Measurements from ENCODE around the gene ADCY6.

Gene ADCY6

GRCh38 chr12:48795550-48796455, 6.9 kb upstream of the ADCY6 start:
- H3K4me3 ChIP-seq (replicated peaks in 1 of 2; ENCODE audit: low read depth in 2 of 2, low read length in 2 of 2) = no peak overlapping the region
- peak; percentile 93 for TF ChIP-seq CTCF (IDR thresholded peaks at IDR 0.05; ENCODE audit: low read depth, low read length)
- peak; percentile 84 to 87 for DNase-seq (ENCODE audit: low read depth in 2 of 2)

- no peak overlapping the region for H3K4me3 ChIP-seq (replicated peaks in 1 of 2; ENCODE audit: low read depth in 2 of 2, low read length in 2 of 2)
- TF ChIP-seq CTCF (IDR thresholded peaks at IDR 0.05; ENCODE audit: low read depth, low read length) = no peak
- no peak for DNase-seq (ENCODE audit: low read depth in 2 of 2)
Observed at GRCh38 chr12:48794870-48795269, 6.0 kb upstream of the ADCY6 start.

GRCh38 chr12:48793696-48794095, 4.8 kb upstream of the ADCY6 start:
- TF ChIP-seq CTCF (IDR thresholded peaks at IDR 0.05; ENCODE audit: low read depth, low read length) = no peak

GRCh38 chr12:48789858-48790326, 1.0 kb upstream of the ADCY6 start:
- TF ChIP-seq CTCF (IDR thresholded peaks at IDR 0.05; ENCODE audit: low read depth, low read length) = no peak
- no peak for DNase-seq (ENCODE audit: low read depth in 2 of 2)

More at GRCh38 chr12:48793696-48794095, 4.8 kb upstream of the ADCY6 start:
- no peak overlapping the region for H3K4me3 ChIP-seq (replicated peaks in 1 of 2; ENCODE audit: low read depth in 2 of 2, low read length in 2 of 2)
- DNase-seq (ENCODE audit: low read depth in 2 of 2) = no peak

GRCh38 chr12:48788524-48788853, 400 bp downstream of the ADCY6 start:
- no peak for DNase-seq (ENCODE audit: low read depth in 2 of 2)
- peak overlapping the region; percentile 80 to 94 for H3K4me3 ChIP-seq (replicated peaks in 1 of 2; ENCODE audit: low read depth in 2 of 2, low read length in 2 of 2)
- no peak for TF ChIP-seq CTCF (IDR thresholded peaks at IDR 0.05; ENCODE audit: low read depth, low read length)

More at GRCh38 chr12:48789858-48790326, 1.0 kb upstream of the ADCY6 start:
- peak overlapping the region in 1 of 2 donors; percentile 80 for H3K4me3 ChIP-seq (replicated peaks in 1 of 2; ENCODE audit: low read depth in 2 of 2, low read length in 2 of 2)

GRCh38 chr12:48787791-48788523, 932 bp downstream of the ADCY6 start:
- no peak for TF ChIP-seq CTCF (IDR thresholded peaks at IDR 0.05; ENCODE audit: low read depth, low read length)
- peak overlapping the region; percentile 80 to 94 for H3K4me3 ChIP-seq (replicated peaks in 1 of 2; ENCODE audit: low read depth in 2 of 2, low read length in 2 of 2)
- peak in 1 of 2 donors; percentile 45 for DNase-seq (ENCODE audit: low read depth in 2 of 2)
